ENCODE data around the gene COPS9. TPM values are rescaled to one million over a fixed set of nuclear protein-coding genes. Genes with fewer than 3 reads are reported as not detected.

The COPS9 gene
- polyA plus RNA-seq, 3 donors from 2014 or later = 294 to 465 (median 356) TPM

- no peaks in the 10 kb centered on the region for H3K36me3 Mint-ChIP-seq
- H3K9me3 Mint-ChIP-seq = no peaks in the 10 kb centered on the region
- H3K27me3 Mint-ChIP-seq (ENCODE audit: low read depth in 3 of 3) = peaks cover 0 to 13% (median 4%) of the 10 kb centered on the region in 3 donors
- H3K4me1 Mint-ChIP-seq = no peaks in the 10 kb centered on the region
- H3K27ac Mint-ChIP-seq = no peak overlapping the region
- no peak for DNase-seq
- no peak overlapping the region for H3K4me3 Mint-ChIP-seq
These were observed 21.9 kb downstream of the COPS9 start for GRCh38 chr2:240114233-240114632.

DNA sequence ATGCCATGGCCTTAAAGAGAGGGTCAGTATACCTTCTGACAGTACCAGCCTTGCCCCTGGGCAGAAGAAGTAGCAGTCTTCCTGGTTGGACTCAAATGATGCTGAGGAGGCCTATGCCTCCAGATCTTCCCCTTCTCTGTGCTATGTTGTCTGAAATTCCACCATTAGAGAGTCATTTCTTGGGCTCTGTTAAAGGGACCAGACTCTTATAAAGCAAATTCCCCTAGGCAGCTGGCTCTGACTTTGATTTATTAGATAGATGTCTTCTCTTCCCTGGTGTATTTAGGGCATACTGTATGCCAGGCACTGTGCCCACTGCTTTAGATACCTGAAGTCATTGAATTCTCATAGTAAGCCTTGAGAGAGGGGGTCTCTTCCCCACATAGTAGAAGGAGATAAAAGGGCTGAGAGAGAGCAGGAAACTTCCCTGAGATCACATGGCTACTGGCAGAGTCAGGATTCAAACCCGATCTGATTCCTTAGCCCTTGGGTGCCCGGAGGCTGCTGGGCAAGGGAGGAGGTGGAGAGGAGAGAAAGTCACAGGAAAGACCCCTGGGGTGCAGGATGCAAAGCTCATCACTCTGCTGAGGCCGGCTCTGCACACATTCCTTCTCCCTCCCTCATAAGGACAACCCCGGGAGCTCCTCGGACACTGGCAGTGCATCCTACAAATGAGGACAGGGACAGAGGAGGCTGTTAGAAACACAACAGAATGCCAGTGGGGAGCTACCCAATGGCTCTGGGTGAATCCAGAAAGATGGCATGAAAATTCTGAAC, 23.0 kb downstream of the COPS9 start:
- no peak overlapping the region for H3K4me3 Mint-ChIP-seq
- no peaks in the 10 kb centered on the region for H3K9me3 Mint-ChIP-seq
- no peak for DNase-seq
- no peak overlapping the region for H3K27ac Mint-ChIP-seq
- H3K27me3 Mint-ChIP-seq (ENCODE audit: low read depth in 3 of 3) = peaks cover 0 to 13% (median 4%) of the 10 kb centered on the region in 3 donors
- H3K4me1 Mint-ChIP-seq = no peaks in the 10 kb centered on the region
- H3K36me3 Mint-ChIP-seq = no peaks in the 10 kb centered on the region

GRCh38 chr2:240111253-240111652, 24.9 kb downstream of the COPS9 start:
- peaks cover 0 to 13% (median 5%) of the 10 kb centered on the region in 3 donors for H3K27me3 Mint-ChIP-seq (ENCODE audit: low read depth in 3 of 3)
- H3K36me3 Mint-ChIP-seq = no peaks in the 10 kb centered on the region
- H3K4me1 Mint-ChIP-seq = no peaks in the 10 kb centered on the region
- no peaks in the 10 kb centered on the region for H3K9me3 Mint-ChIP-seq
- DNase-seq = no peak
- no peak overlapping the region for H3K27ac Mint-ChIP-seq
- H3K4me3 Mint-ChIP-seq = no peak overlapping the region

- no peak for DNase-seq
- H3K4me3 Mint-ChIP-seq = no peak overlapping the region
- peak overlapping the region in 1 of 6 donors; percentile 46 for H3K27ac Mint-ChIP-seq
- H3K4me1 Mint-ChIP-seq = no peaks in the 10 kb centered on the region
- H3K36me3 Mint-ChIP-seq = no peaks in the 10 kb centered on the region
- H3K9me3 Mint-ChIP-seq = no peaks in the 10 kb centered on the region
- peaks cover 0 to 6% (median 5%) of the 10 kb centered on the region in 3 donors for H3K27me3 Mint-ChIP-seq (ENCODE audit: low read depth in 3 of 3)
These were observed 26.7 kb downstream of the COPS9 start for GRCh38 chr2:240109386-240109785.

DNA sequence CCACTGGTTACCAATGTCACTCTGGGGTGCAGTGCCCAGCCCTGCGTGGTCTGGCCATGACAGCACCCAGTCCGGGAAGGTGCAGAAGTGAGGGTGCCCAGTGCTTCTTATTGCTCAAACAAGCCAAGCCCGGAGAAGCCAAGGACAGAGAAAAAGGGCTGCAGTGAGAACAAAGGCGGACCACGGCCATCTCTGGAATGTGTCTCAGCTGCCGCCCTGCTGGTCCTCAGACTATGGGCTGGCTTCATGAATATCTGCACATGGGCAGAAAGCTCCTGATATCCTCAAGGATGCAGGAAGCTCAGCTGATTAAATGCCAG, 28.7 kb downstream of the COPS9 start:
- no peak overlapping the region for H3K27ac Mint-ChIP-seq
- H3K4me3 Mint-ChIP-seq = no peak overlapping the region
- H3K9me3 Mint-ChIP-seq = no peaks in the 10 kb centered on the region
- H3K4me1 Mint-ChIP-seq = no peaks in the 10 kb centered on the region
- peaks cover 0 to 6% (median 4%) of the 10 kb centered on the region in 3 donors for H3K27me3 Mint-ChIP-seq (ENCODE audit: low read depth in 3 of 3)
- no peak for DNase-seq
- no peaks in the 10 kb centered on the region for H3K36me3 Mint-ChIP-seq

DNA sequence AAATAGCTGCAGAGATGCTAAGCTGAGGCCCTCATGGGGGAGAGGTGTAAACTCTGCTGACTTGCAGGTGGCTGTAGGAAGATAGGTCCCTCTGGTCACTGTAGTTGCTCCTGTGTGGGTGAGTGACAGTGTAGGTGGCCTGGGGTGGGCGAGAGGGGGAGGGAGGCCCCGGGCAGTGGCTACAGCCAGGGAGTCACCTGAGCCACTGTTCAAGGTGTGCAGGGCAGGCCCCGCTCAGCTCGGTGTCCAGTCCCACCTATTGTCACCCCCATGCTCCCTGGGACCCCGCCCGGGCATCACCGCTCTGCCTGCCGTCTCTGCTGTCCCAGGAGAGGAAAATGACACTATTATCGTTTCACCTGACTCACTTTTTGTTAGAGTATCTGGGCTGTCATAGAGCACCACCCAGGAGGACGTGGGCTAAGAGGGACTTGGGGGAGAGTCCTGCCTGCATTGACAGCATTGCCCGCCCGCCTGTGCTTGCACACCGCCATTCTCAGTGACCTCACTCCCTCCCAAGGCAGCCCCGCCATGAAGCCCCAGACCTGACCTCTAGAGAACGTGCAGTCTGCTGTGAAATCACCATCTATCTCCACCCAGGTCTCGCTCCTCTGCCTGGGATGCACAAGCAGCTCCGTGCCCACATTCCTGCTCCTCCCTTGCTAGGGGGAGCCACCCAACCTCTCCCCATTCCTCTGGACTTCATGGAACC, 29.2 kb downstream of the COPS9 start:
- H3K9me3 Mint-ChIP-seq = no peaks in the 10 kb centered on the region
- peaks cover 0 to 4% (median 3%) of the 10 kb centered on the region in 3 donors for H3K27me3 Mint-ChIP-seq (ENCODE audit: low read depth in 3 of 3)
- DNase-seq = no peak
- no peak overlapping the region for H3K27ac Mint-ChIP-seq
- H3K4me1 Mint-ChIP-seq = no peaks in the 10 kb centered on the region
- no peak overlapping the region for H3K4me3 Mint-ChIP-seq
- no peaks in the 10 kb centered on the region for H3K36me3 Mint-ChIP-seq

GRCh38 chr2:240105982-240106381, 30.1 kb downstream of the COPS9 start:
- no peak overlapping the region for H3K4me3 Mint-ChIP-seq
- no peaks in the 10 kb centered on the region for H3K36me3 Mint-ChIP-seq
- no peak overlapping the region for H3K27ac Mint-ChIP-seq

GRCh38 chr2:240103136-240103535, 33.0 kb downstream of the COPS9 start:
- H3K9me3 Mint-ChIP-seq = no peaks in the 10 kb centered on the region
- H3K27ac Mint-ChIP-seq = no peak overlapping the region
- no peak overlapping the region for H3K4me3 Mint-ChIP-seq
- peaks cover 4 to 12% (median 7%) of the 10 kb centered on the region in 3 donors for H3K27me3 Mint-ChIP-seq (ENCODE audit: low read depth in 3 of 3)
- no peaks in the 10 kb centered on the region for H3K36me3 Mint-ChIP-seq
- no peak for DNase-seq
- no peaks in the 10 kb centered on the region for H3K4me1 Mint-ChIP-seq

More at GRCh38 chr2:240105982-240106381, 30.1 kb downstream of the COPS9 start:
- no peak for DNase-seq
- Mint-ChIP-seq H3K4me1 (no peaks in the 10 kb centered on the region), H3K27me3 (ENCODE audit: low read depth in 3 of 3) (peaks cover 0 to 3% (median 0%) of the 10 kb centered on the region in 3 donors), H3K9me3 (no peaks in the 10 kb centered on the region)

DNA sequence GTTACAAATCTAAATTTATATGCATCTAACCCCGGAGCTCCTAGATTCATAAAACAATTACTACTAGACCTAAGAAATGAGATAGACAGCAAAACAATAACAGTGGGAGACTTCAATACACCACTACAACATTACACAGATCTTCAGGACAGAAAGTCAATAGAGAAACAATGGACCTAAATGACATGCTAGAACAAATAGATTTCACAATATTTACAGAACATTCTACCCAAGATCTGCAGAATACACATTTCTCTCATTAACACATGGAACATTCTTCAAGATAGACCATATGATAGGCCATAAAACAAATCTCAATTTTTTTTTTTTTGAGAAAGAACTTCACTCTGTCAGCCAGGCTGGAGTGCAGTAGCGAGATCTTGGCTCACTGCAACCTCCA, 37.8 kb downstream of the COPS9 start:
- Mint-ChIP-seq H3K4me1 (no peaks in the 10 kb centered on the region), H3K9me3 (peaks cover 0 to 7% (median under 1%) of the 10 kb centered on the region in 6 donors), H3K27ac (no peak overlapping the region), H3K4me3 (no peak overlapping the region), H3K36me3 (peaks cover 0 to 4% (median 0%) of the 10 kb centered on the region in 3 donors), H3K27me3 (ENCODE audit: low read depth in 3 of 3) (peaks cover 17 to 33% (median 22%) of the 10 kb centered on the region in 3 donors)
- no peak for DNase-seq

- peaks cover 0 to 4% (median 0%) of the 10 kb centered on the region in 3 donors for H3K36me3 Mint-ChIP-seq
- no peak overlapping the region for H3K4me3 Mint-ChIP-seq
- peaks cover 21 to 36% (median 24%) of the 10 kb centered on the region in 3 donors for H3K27me3 Mint-ChIP-seq (ENCODE audit: low read depth in 3 of 3)
These were observed 40.3 kb downstream of the COPS9 start for GRCh38 chr2:240095556-240096523.

GRCh38 chr2:240089306-240089705, 46.8 kb downstream of the COPS9 start:
- peaks cover 0 to 7% (median 4%) of the 10 kb centered on the region in 3 donors for H3K36me3 Mint-ChIP-seq
- H3K4me3 Mint-ChIP-seq = no peak overlapping the region
- no peaks in the 10 kb centered on the region for H3K4me1 Mint-ChIP-seq
- DNase-seq = no peak
- no peak overlapping the region for H3K27ac Mint-ChIP-seq
- H3K27me3 Mint-ChIP-seq (ENCODE audit: low read depth in 3 of 3) = peaks cover 14 to 21% (median 15%) of the 10 kb centered on the region in 3 donors
- H3K9me3 Mint-ChIP-seq = peaks cover 4 to 26% (median 14%) of the 10 kb centered on the region in 6 donors

More at GRCh38 chr2:240095556-240096523, 40.3 kb downstream of the COPS9 start:
- Mint-ChIP-seq H3K9me3 (peaks cover 0 to 7% (median under 1%) of the 10 kb centered on the region in 6 donors), H3K4me1 (no peaks in the 10 kb centered on the region), H3K27ac (no peak overlapping the region)
- no peak for DNase-seq

GRCh38 chr2:240086563-240086962, 49.5 kb downstream of the COPS9 start:
- Mint-ChIP-seq H3K9me3 (peaks cover 4 to 26% (median 14%) of the 10 kb centered on the region in 6 donors), H3K4me1 (no peaks in the 10 kb centered on the region), H3K4me3 (no peak overlapping the region), H3K36me3 (peaks cover 0 to 7% (median 4%) of the 10 kb centered on the region in 3 donors), H3K27ac (no peak overlapping the region), H3K27me3 (ENCODE audit: low read depth in 3 of 3) (peaks cover 10 to 13% (median 11%) of the 10 kb centered on the region in 3 donors)
- DNase-seq = no peak
